Measurements from ENCODE around the gene STT3B. TPM values are rescaled to one million over a fixed set of nuclear protein-coding genes. Genes with fewer than 3 reads are reported as not detected.

The STT3B gene
- total RNA-seq, 2 donors from 2014 or later: 78.0 to 87.5 TPM

DNA sequence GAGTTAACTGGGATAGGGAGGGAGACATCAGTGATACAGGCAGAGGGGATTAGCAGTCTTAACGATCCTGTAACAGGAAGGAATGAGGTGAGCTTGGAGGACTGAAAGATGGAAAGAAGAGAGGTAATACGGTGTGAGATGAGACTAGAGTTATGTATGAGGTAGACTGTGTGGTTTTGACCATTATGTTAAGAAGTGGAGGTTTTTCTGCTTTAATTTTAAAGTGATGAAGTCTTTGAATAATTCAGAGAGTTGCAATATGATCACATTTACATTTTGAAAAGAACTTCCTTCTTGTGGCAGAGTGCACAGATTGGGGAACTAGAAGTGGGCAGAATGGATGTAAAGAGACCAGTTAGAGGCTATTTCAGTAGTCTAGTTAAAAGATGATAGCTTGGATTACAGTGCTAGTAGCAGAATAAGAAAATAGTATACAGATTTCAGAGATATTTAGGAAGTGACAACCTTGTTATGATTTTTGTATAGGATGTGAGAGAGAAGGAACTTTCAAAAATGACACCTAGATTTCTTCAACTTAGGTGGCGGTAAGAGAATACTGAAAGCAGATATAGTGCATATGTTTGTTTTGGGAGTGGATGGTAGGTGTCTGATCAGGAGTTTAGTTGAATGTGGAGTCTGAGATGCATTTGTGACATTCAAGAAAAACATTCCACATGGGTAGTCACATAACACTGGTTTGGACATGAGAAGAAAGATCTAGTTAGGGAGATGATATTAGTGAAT lies 40.5 kb downstream of the STT3B start:
- peaks cover 0 to 25% of the 10 kb centered on the region in 2 donors for H3K4me1 ChIP-seq
- DNase-seq (ENCODE audit: low spot score): no peak
- no peak overlapping the region for H3K4me3 ChIP-seq
- H3K9me3 ChIP-seq: no peaks in the 10 kb centered on the region
- TF ChIP-seq, protein P1, sequence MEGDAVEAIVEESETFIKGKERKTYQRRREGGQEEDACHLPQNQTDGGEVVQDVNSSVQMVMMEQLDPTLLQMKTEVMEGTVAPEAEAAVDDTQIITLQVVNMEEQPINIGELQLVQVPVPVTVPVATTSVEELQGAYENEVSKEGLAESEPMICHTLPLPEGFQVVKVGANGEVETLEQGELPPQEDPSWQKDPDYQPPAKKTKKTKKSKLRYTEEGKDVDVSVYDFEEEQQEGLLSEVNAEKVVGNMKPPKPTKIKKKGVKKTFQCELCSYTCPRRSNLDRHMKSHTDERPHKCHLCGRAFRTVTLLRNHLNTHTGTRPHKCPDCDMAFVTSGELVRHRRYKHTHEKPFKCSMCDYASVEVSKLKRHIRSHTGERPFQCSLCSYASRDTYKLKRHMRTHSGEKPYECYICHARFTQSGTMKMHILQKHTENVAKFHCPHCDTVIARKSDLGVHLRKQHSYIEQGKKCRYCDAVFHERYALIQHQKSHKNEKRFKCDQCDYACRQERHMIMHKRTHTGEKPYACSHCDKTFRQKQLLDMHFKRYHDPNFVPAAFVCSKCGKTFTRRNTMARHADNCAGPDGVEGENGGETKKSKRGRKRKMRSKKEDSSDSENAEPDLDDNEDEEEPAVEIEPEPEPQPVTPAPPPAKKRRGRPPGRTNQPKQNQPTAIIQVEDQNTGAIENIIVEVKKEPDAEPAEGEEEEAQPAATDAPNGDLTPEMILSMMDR (IDR thresholded peaks at IDR 0.05): no peak
- H3K27me3 ChIP-seq: no peaks in the 10 kb centered on the region
- no peaks in the 10 kb centered on the region for H3K36me3 ChIP-seq
- H3K27ac ChIP-seq: no peak overlapping the region

DNA sequence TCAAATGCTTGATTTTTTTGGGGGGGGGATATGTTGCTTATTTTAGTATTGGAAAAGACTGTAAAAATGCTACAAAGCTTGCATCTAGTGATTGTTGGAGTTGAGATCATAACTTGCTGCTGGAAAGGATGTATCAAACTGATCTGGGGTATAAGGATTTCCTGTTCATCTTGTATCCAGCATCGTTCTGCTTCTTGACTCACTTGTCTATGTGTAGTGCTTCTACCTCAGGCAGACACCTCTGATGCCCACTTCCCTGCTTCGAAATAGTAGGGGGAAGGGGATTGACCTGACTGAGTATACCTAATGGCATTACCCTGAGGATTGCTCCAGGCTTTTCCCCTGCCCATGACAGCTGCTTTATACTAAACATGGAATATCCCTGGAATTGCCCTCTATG lies 42.7 kb downstream of the STT3B start:
- Histone ChIP-seq H3K27me3 (no peaks in the 10 kb centered on the region), H3K36me3 (no peaks in the 10 kb centered on the region), H3K9me3 (no peaks in the 10 kb centered on the region), H3K4me3 (no peak overlapping the region), H3K27ac (no peak overlapping the region), H3K4me1 (peaks cover 0 to 39% of the 10 kb centered on the region in 2 donors)
- TF ChIP-seq, protein P1 (IDR thresholded peaks at IDR 0.05): no peak
- no peak for DNase-seq (ENCODE audit: low spot score)

DNA sequence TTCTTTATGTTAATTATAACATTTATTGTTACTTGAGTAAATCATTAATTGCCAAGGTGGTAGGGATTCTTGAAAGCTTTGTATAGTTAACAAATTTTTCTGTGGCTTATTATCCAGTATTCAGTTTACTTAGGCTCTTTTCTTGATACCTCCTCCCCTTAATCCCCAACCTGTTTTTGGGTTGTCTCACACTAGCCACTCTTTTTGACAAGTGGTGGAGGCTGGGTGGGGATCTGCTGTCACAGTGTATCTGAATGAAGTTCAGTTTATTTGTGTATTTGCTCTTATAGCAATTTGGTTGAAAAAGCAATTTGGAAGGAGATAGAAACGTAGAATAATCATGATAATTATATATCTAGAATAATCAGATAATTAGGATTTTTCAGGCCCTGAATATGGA lies 43.8 kb downstream of the STT3B start:
- no peak for DNase-seq (ENCODE audit: low spot score)
- no peaks in the 10 kb centered on the region for H3K27me3 ChIP-seq
- H3K4me3 ChIP-seq: no peak overlapping the region
- no peaks in the 10 kb centered on the region for H3K9me3 ChIP-seq
- TF ChIP-seq, protein P1 (IDR thresholded peaks at IDR 0.05): no peak
- no peak overlapping the region for H3K27ac ChIP-seq
- H3K36me3 ChIP-seq: no peaks in the 10 kb centered on the region
- peaks cover 0 to 42% of the 10 kb centered on the region in 2 donors for H3K4me1 ChIP-seq

DNA sequence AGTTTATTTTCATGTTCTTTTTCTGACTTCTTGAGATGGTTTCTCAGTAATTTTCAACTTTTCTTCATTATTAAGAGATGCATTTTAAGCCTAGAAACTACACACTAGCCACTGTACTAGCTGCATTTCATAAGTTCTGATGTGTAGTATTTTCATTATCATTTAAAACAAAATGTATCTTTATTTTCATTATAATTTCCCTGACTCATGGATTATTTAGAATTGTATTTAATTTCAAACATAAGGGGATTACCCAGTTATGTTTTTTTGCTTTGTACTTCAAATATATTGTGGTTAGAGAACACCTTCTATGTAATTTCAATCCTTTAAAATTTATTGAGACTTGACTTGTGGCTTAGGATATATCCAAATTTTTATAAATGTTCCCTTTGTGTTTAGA lies 44.5 kb downstream of the STT3B start:
- H3K4me3 ChIP-seq: no peak overlapping the region
- peaks cover 0 to 47% of the 10 kb centered on the region in 2 donors for H3K4me1 ChIP-seq
- no peaks in the 10 kb centered on the region for H3K36me3 ChIP-seq
- H3K9me3 ChIP-seq: no peaks in the 10 kb centered on the region
- H3K27ac ChIP-seq: no peak overlapping the region
- TF ChIP-seq, protein P1 (IDR thresholded peaks at IDR 0.05): no peak
- no peak for DNase-seq (ENCODE audit: low spot score)
- H3K27me3 ChIP-seq: no peaks in the 10 kb centered on the region

DNA sequence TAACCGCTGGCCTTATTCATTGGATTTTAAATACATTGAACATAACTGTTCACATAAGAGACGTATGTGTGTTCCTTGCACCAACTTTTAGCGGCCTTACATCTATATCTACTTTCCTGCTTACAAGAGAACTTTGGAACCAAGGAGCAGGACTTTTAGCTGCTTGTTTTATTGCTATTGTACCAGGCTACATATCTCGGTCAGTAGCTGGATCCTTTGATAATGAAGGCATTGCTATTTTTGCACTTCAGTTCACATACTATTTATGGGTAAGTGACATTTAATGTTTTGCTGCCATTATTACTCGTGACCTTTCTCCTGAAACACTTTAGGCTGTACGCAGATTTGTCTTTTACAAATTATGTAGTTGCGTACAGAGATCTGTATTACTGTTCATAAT lies 47.1 kb downstream of the STT3B start:
- Histone ChIP-seq H3K4me1 (peaks cover 0 to 47% of the 10 kb centered on the region in 2 donors), H3K9me3 (peaks cover 0 to 8% of the 10 kb centered on the region in 2 donors), H3K36me3 (peaks cover 3% of the 10 kb centered on the region), H3K27ac (peak overlapping the region; percentile 58 to 88), H3K27me3 (no peaks in the 10 kb centered on the region), H3K4me3 (no peak overlapping the region)
- TF ChIP-seq, protein P1 (IDR thresholded peaks at IDR 0.05): no peak
- no peak for DNase-seq (ENCODE audit: low spot score)

DNA sequence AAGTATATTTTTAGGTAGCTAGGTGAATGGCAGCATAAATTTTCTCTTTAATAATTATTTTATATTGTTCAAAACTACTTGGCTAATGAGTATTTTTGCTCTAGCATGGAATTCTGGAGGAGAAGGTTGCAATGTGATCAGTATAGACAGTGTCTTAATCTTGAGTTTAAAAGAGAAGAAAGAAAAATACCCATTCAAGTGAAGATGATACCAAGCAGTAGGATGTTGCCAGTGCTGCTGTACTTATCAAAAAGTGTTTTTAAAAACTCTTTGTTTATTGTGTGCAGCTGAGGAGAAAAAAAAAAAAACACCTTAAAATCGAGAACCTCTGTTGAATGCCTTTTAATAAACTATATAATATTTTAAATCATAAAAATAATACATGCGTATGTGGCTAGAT lies 47.9 kb downstream of the STT3B start:
- peaks cover 0 to 8% of the 10 kb centered on the region in 2 donors for H3K9me3 ChIP-seq
- DNase-seq (ENCODE audit: low spot score): no peak
- peak overlapping the region; percentile 58 to 88 for H3K27ac ChIP-seq
- TF ChIP-seq, protein P1 (IDR thresholded peaks at IDR 0.05): no peak
- H3K27me3 ChIP-seq: no peaks in the 10 kb centered on the region
- H3K4me1 ChIP-seq: peaks cover 0 to 39% of the 10 kb centered on the region in 2 donors
- peaks cover 3% of the 10 kb centered on the region for H3K36me3 ChIP-seq
- H3K4me3 ChIP-seq: no peak overlapping the region

All from right atrium auricular region (tissue), 2 donors.